Mesothelial cell of epicardium (in vitro differentiated cells): ENCODE results near the gene SH3GL1. TPM values are rescaled to one million over a fixed set of nuclear protein-coding genes. Genes with fewer than 3 reads are reported as not detected.

Experiments used
- DNase-seq, 2 experiments: peaks; one replicate each; pipeline ENCODE4 v3.0.0; 2021; ENCODE audit warnings: low spot score in 2 of 2; ENCODE audit not compliant: unreplicated experiment in 2 of 2
- H3K27ac Mint-ChIP-seq: 2 replicates; pipeline ENCODE4 v1.8.0; 2021; ENCODE audit warnings: mixed read lengths
- H3K27me3 Mint-ChIP-seq: 2 replicates; pipeline ENCODE4 v1.8.0; 2021; ENCODE audit warnings: low read depth, mixed read lengths
- H3K36me3 Mint-ChIP-seq: 2 replicates; pipeline ENCODE4 v1.8.0; 2021; ENCODE audit warnings: mixed read lengths
- H3K4me1 Mint-ChIP-seq: 2 replicates; pipeline ENCODE4 v1.8.0; 2021; ENCODE audit warnings: mixed read lengths
- H3K4me3 Mint-ChIP-seq: 2 replicates; pipeline ENCODE4 v1.8.0; 2021; ENCODE audit warnings: mild to moderate bottlenecking, moderate library complexity, mixed read lengths
- H3K9me3 Mint-ChIP-seq: 2 replicates; pipeline ENCODE4 v1.8.0; 2021; ENCODE audit warnings: mixed read lengths
- total RNA-seq: library from RNA; stranded (reverse); gene quantifications from 3 replicates; pipeline ENCODE4 v1.2.1, GENCODE V29; 2021
- TF ChIP-seq, protein P1 (sequence below): fragments of 200-600 bp; sonication (generic); IDR thresholded peaks from one replicate; pipeline ENCODE4 v1.5.0; 2021; ENCODE audit warnings: antibody characterized with exemption; ENCODE audit not compliant: unreplicated experiment

The SH3GL1 gene
- total RNA-seq, 1 donor from 2014 or later: 90.1 TPM

DNA sequence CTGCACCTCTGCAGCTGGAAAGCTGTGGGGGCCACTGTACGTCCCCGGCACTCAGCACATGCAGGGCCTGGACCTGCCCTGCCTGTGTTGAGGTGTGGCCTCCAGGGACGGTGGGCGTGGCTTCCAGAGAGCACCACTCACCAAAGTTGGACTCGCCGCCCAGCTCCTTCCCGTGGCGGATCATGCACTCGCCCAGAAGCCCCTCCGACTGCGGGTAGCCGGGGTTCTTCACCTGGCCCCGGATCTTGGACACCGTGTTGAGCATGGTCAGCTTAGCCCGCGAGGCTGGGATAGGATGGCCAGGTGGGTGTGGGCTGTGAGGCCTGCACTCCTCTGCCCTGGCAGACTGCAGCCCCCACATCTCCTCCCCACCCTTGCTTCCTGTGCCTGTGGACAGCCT lies 35.0 kb downstream of the SH3GL1 start:
- Mint-ChIP-seq H3K36me3 (peaks cover 6% of the 10 kb centered on the region), H3K27me3 (no peaks in the 10 kb centered on the region), H3K27ac (no peak overlapping the region), H3K4me3 (no peak overlapping the region), H3K4me1 (peaks cover 20% of the 10 kb centered on the region), H3K9me3 (no peaks in the 10 kb centered on the region)
- TF ChIP-seq, protein P1, sequence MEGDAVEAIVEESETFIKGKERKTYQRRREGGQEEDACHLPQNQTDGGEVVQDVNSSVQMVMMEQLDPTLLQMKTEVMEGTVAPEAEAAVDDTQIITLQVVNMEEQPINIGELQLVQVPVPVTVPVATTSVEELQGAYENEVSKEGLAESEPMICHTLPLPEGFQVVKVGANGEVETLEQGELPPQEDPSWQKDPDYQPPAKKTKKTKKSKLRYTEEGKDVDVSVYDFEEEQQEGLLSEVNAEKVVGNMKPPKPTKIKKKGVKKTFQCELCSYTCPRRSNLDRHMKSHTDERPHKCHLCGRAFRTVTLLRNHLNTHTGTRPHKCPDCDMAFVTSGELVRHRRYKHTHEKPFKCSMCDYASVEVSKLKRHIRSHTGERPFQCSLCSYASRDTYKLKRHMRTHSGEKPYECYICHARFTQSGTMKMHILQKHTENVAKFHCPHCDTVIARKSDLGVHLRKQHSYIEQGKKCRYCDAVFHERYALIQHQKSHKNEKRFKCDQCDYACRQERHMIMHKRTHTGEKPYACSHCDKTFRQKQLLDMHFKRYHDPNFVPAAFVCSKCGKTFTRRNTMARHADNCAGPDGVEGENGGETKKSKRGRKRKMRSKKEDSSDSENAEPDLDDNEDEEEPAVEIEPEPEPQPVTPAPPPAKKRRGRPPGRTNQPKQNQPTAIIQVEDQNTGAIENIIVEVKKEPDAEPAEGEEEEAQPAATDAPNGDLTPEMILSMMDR: no peak
- no peak for DNase-seq

DNA sequence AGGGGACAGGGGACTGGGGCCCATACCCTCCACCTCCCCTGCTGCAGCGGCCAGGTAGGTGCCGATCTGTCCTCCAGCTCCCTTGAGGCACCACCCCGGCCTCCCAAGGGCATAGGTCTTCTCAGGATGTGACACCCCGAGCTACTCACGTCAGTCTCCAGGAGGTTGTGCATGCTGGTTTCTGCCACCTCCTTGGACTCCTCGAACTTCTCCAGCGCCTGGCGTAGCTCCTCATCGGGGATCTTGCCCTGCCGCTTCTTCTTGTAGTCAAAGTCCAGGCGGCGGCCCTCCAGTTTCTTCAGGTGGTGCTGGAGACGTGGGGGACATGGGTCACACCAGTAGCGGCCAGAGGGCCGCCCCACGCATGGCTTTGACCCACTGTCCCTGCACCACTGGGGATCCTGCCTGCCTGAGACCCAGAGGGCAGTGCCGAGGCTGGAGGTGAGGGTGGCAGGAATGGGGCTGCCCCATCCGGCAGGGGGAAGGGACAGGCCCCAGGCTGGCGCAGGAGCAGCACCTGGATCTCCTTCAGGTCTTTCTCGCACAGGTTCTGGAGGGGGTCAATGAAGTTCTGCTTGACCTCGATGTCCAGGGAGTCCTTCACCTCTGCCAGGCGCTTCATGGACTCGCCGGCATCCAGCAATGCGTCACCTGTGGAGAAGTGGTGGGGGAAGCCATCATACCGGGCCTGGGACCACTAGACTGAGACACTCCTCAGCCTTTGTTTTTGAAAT lies 36.6 kb downstream of the SH3GL1 start:
- Mint-ChIP-seq H3K27me3 (no peaks in the 10 kb centered on the region), H3K4me1 (peaks cover 12% of the 10 kb centered on the region), H3K4me3 (no peak overlapping the region), H3K9me3 (no peaks in the 10 kb centered on the region), H3K27ac (peak overlapping the region; percentile 66), H3K36me3 (peaks cover 7% of the 10 kb centered on the region)
- TF ChIP-seq, protein P1: no peak
- DNase-seq: no peak

DNA sequence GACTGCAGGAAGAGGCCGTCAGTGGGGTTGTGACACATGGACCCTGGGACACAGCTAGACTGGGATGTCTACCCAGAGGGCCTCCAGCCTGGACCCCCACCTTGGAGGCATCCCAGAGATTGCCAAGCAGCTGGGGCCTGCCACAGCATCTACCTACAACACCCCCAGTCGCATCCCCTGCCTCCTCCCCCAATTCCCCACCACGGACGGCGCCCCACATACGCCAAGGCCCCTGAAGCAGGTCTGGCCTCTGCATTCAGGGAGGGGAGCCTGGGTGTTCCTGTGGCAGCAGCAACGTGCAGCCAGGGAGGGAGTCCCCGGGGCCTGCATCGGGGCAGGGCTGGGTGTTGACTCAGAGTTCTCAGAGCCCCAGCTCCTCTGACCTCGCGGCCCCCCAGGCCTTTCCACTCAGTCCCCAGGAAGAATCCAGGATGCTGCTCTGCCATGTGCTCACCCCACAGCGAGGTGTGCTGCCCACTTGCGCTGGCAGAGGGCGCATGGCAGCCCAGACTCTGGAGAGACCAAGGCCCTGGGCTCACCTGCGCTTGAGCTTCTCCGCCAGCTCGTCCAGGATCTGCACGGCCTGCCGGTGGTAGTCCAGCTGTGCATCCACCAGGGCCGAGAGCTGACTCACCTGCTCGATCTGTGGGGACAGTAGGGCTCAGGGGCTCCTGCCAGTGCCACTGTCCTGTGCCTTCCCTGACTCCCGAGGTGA lies 37.4 kb downstream of the SH3GL1 start:
- TF ChIP-seq, protein P1: no peak
- Mint-ChIP-seq H3K27me3 (no peaks in the 10 kb centered on the region), H3K27ac (no peak overlapping the region), H3K4me1 (peaks cover 4% of the 10 kb centered on the region), H3K4me3 (no peak overlapping the region), H3K9me3 (no peaks in the 10 kb centered on the region), H3K36me3 (peaks cover 7% of the 10 kb centered on the region)
- no peak for DNase-seq

DNA sequence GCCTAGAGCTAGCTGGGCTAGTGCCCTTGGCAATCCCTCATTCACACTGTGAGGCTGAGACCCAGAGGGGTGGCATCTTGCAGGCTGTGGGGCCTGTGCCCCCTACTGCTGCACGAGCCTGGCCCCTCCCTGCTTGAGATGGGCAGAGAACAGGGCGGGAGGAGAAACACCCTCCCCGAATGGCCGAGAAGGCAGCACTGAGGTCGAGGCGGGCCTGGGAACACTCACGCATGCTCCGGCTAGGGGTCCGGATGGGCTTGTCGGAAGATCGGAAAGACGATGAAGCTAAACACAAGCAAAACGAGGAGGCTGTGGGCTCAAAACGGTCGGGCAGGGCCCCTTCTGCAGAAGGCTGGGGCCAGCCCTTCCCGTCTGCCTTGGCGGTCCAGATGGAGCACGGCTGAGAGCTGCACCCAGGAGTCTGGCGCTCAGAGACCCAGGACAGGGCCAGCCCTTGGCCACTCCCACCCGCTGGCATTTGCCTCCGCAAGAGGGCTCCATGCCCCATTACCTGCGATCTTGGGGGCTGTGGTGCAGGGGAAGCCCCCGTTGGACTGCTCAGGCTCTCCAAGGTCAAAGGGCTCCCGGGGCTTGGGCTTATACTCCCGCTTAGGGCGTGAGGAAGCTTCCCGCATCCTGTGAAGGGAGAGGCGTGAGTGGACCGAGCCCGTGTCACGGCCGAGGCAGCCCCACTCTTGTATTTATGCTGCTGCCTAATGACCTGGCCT lies 38.1 kb downstream of the SH3GL1 start:
- H3K9me3 Mint-ChIP-seq: no peaks in the 10 kb centered on the region
- TF ChIP-seq, protein P1: no peak
- peaks cover 7% of the 10 kb centered on the region for H3K36me3 Mint-ChIP-seq
- DNase-seq: no peak
- H3K27ac Mint-ChIP-seq: peak overlapping the region; percentile 69
- no peaks in the 10 kb centered on the region for H3K4me1 Mint-ChIP-seq
- H3K27me3 Mint-ChIP-seq: no peaks in the 10 kb centered on the region
- H3K4me3 Mint-ChIP-seq: no peak overlapping the region

DNA sequence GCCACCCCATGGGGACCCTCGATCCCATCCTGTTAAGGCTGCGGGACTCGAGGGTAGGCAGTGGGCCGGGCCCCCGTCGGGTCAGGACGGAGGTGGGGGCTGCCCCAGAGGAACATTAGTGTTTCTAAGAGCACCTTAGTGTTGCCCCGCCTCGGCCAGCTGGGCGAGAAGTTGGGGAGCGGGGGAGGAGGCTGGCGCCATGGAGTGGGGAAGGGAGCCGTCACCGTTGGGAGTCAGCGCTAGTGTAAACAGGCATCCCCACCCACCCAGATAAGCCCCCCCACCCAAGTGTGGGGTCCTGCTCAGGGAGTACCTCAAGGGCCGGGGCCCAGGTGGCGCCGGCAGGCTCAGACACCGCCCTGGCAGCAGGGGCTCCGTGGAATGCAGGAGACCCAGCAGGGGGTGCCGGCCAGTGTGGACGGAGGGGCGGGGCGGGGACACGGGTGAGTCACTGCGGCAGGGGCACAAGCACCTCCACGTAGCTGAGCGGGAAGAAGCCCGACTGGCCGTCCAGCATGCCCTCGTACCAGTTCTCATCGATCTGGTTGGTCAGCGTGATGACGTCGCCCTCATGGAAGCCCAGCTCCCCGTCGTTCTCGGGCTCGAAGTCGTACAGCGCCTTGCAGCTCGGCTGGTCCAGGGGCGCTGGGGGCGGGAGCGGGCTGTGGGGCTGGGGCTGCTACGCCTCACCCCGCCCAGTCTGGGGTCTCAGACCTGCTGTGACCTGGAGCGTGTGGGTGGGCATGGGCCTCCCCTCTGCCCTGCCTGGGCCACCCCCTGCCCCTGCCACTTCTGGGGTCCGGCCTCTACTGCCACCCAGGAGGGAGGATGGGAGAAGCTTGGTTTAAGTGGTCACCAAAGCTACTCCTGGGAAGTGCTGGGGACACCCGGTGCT lies 38.9 kb downstream of the SH3GL1 start:
- Mint-ChIP-seq H3K27me3 (no peaks in the 10 kb centered on the region), H3K9me3 (no peaks in the 10 kb centered on the region), H3K4me1 (no peaks in the 10 kb centered on the region), H3K4me3 (no peak overlapping the region), H3K36me3 (peaks cover 7% of the 10 kb centered on the region), H3K27ac (no peak overlapping the region)
- DNase-seq: no peak
- TF ChIP-seq, protein P1: no peak
